Measurements from ENCODE around the gene PKM. TPM values are rescaled to one million over a fixed set of nuclear protein-coding genes. Genes with fewer than 3 reads are reported as not detected.

The PKM gene
- total and polyA plus RNA-seq, 9 of the 15 experiments (the other 6 are each of a cell fraction or from before 2014, with no cell fraction given), result 140 to 825 (median 383) TPM

DNA sequence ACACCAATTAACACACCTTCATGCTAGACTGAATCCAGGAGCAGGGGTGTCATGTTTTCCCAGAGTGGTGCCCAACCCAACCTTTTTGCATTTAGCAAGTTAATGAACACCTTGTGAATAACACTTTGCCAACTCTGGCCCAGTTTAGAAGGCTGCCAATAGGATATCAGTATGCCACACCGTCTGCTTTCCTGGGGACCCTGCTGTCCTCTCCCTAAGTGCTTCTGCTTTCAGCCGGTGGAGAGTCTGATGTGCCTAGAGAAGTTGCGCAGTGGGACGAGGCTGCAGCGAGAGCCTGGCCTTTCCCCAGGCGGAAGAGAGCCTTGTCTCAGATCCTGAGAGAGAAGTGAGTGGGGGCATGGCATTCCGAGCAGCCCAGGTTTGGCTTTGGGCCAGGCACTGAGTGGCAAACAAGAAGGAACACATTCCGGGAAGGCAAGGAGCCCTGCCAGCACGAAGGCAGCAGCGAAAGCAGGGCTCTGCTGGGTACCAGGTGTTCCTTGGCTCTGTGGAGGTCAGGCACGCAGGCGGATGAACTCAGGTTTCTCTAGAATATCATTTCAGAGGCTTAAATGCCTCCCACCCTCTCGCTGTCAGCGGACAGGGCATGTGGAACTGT is 75.9 kb downstream of the PKM start:
- Histone ChIP-seq H3K9ac (ENCODE audit: insufficient read depth in 1 of 2, low read depth in 2 of 2, low read length in 2 of 2) (no peak overlapping the region), H3K4me1 (replicated peaks in 1 of 2; ENCODE audit: control insufficient read depth in 2 of 2, insufficient read depth in 2 of 2, low read length in 2 of 2) (no peaks in the 10 kb centered on the region; a peak in 1 of 5 replicates), H3K27me3 (ENCODE audit: control insufficient read depth in 2 of 2, insufficient read depth in 2 of 2, low read length in 2 of 2) (peaks cover 10 to 25% of the 10 kb centered on the region in 2 experiments; a peak in 4 of 5 replicates), H3K9me1 (ENCODE audit: control insufficient read depth, insufficient read depth, low read length) (no peaks in the 10 kb centered on the region), H3K36me3 (ENCODE audit: control insufficient read depth, insufficient read depth, low read length) (no peaks in the 10 kb centered on the region), H3K79me2 (ENCODE audit: control insufficient read depth, insufficient read depth, low read length) (no peaks in the 10 kb centered on the region), H4K20me1 (replicated peaks; ENCODE audit: control insufficient read depth, insufficient read depth, low read length) (no peaks in the 10 kb centered on the region; the same call in 1 of the 2 replicates), H3K4me3 (no peak overlapping the region), H3K4me2 (ENCODE audit: insufficient read depth, low read length) (no peak overlapping the region), H3K27ac (ENCODE audit: extremely low read depth, low read depth, low read length) (no peak overlapping the region), H2AFZ (ENCODE audit: low read depth, low read length) (no peak overlapping the region), H3K9me3 (replicated peaks; ENCODE audit: control insufficient read depth, insufficient read depth, low read depth, low read length) (no peaks in the 10 kb centered on the region)
- TF ChIP-seq ZNF197 (CRISPR knock-in tag; IDR thresholded peaks at IDR 0.05; ENCODE audit: low read depth) (no peak), FOXP1 (CRISPR knock-in tag; IDR thresholded peaks at IDR 0.05) (no peak), NFIC (IDR thresholded peaks at IDR 0.05) (peak; percentile 50; the same call in 1 of the 2 replicates), ESRRA (IDR thresholded peaks at IDR 0.05; ENCODE audit: borderline replicate concordance, low read depth) (no peak)
- TF ChIP-seq, protein P1, sequence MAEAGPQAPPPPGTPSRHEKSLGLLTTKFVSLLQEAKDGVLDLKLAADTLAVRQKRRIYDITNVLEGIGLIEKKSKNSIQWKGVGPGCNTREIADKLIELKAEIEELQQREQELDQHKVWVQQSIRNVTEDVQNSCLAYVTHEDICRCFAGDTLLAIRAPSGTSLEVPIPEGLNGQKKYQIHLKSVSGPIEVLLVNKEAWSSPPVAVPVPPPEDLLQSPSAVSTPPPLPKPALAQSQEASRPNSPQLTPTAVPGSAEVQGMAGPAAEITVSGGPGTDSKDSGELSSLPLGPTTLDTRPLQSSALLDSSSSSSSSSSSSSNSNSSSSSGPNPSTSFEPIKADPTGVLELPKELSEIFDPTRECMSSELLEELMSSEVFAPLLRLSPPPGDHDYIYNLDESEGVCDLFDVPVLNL (CRISPR knock-in tag; IDR thresholded peaks at IDR 0.05; ENCODE audit: low read depth), result no peak
- TF ChIP-seq, protein P2, sequence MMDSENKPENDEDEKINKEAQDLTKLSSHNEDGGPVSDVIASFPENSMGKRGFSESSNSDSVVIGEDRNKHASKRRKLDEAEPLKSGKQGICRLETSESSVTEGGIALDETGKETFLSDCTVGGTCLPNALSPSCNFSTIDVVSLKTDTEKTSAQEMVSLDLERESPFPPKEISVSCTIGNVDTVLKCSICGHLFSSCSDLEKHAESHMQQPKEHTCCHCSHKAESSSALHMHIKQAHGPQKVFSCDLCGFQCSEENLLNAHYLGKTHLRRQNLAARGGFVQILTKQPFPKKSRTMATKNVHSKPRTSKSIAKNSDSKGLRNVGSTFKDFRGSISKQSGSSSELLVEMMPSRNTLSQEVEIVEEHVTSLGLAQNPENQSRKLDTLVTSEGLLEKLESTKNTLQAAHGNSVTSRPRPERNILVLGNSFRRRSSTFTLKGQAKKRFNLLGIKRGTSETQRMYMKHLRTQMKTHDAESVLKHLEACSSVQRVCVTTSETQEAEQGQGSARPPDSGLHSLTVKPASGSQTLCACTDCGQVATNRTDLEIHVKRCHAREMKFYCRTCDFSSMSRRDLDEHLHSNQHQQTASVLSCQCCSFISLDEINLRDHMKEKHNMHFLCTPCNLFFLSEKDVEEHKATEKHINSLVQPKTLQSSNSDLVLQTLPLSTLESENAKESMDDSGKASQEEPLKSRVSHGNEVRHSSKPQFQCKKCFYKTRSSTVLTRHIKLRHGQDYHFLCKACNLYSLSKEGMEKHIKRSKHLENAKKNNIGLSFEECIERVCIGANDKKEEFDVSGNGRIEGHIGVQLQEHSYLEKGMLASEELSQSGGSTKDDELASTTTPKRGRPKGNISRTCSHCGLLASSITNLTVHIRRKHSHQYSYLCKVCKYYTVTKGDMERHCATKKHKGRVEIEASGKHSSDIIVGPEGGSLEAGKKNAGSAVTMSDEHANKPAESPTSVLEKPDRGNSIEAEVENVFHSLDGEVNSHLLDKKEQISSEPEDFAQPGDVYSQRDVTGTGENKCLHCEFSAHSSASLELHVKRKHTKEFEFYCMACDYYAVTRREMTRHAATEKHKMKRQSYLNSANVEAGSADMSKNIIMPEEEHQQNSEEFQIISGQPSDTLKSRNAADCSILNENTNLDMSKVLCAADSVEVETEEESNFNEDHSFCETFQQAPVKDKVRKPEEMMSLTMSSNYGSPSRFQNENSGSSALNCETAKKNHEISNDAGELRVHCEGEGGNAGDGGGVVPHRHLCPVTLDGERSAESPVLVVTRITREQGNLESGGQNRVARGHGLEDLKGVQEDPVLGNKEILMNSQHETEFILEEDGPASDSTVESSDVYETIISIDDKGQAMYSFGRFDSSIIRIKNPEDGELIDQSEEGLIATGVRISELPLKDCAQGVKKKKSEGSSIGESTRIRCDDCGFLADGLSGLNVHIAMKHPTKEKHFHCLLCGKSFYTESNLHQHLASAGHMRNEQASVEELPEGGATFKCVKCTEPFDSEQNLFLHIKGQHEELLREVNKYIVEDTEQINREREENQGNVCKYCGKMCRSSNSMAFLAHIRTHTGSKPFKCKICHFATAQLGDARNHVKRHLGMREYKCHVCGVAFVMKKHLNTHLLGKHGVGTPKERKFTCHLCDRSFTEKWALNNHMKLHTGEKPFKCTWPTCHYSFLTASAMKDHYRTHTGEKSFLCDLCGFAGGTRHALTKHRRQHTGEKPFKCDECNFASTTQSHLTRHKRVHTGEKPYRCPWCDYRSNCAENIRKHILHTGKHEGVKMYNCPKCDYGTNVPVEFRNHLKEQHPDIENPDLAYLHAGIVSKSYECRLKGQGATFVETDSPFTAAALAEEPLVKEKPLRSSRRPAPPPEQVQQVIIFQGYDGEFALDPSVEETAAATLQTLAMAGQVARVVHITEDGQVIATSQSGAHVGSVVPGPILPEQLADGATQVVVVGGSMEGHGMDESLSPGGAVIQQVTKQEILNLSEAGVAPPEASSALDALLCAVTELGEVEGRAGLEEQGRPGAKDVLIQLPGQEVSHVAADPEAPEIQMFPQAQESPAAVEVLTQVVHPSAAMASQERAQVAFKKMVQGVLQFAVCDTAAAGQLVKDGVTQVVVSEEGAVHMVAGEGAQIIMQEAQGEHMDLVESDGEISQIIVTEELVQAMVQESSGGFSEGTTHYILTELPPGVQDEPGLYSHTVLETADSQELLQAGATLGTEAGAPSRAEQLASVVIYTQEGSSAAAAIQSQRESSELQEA (IDR thresholded peaks at IDR 0.05; ENCODE audit: low read depth), result no peak
- intact Hi-C loops (cut with micrococcal nuclease) (loop anchor here (5.0 to 10.0 kb wide), 4 partner anchors 113 to 710 kb away; no protein-coding TSS in a partner anchor), in situ Hi-C loops (cut with MboI) (loop anchor here (10.0 kb wide), 1 partner anchor 620 kb away; no protein-coding TSS in a partner anchor)
- ChIA-PET CTCF (ENCODE audit: low intra/inter-chr PET ratio) (interaction anchor here (1.3 to 2.2 kb wide), 4 partner anchors 352 to 411 kb away, joined by 6 to 17 read pairs (median 16); no protein-coding TSS in a partner anchor), POLR2A (no interaction called here)
- ATAC-seq (no peak; the same call in 2 of the 3 replicates), FAIRE-seq (no peak), DNase-seq (ENCODE audit: extremely low read depth in 1 of 4, low spot score in 3 of 4) (no peak)
- 5% methylated on average over 13 of the region's 14 CpGs for WGBS (ENCODE audit: insufficient coverage, low coverage, missing lambda C conversion rate)
- no TSS peak for BruUV-seq (replicated peaks)
